Lung (tissue), 12 donors: Measurements from ENCODE around the gene CD58. TPM values are rescaled to one million over a fixed set of nuclear protein-coding genes. Genes with fewer than 3 reads are reported as not detected.
A peak's percentile ranks its signal among the peaks of the same experiment; 100 is the strongest.

Experiments used
- ATAC-seq: fragments of 200-7000 bp; cut with Tn5 transposase; one replicate; pipeline ENCODE4 v1.9.1; 2020; ENCODE audit warnings: moderate number of reproducible peaks; ENCODE audit not compliant: insufficient read depth, low FRiP score
- DNase-seq, 3 donors: peaks; one replicate each; pipeline ENCODE4 v3.0.0-alpha.2; 2013 to 2017
- H3K27ac ChIP-seq, 2 donors: one replicate each; pipeline ENCODE4 v1.5.1; 2013; ENCODE audit warnings: mild to moderate bottlenecking in 2 of 2, moderate library complexity in 2 of 2, control low read depth in 1 of 2, inconsistent platforms in 1 of 2, low read depth in 1 of 2, low read length in 1 of 2
- H3K27me3 ChIP-seq, 3 donors: one replicate each; pipeline ENCODE4 v1.5.1; 2013; ENCODE audit warnings: low read length in 2 of 3; ENCODE audit not compliant: control insufficient read depth in 3 of 3, insufficient read depth in 3 of 3
- H3K36me3 ChIP-seq, 4 donors: one replicate each; pipeline ENCODE4 v1.5.1; 2013; ENCODE audit warnings: low read length in 4 of 4, mild to moderate bottlenecking in 1 of 4, moderate library complexity in 1 of 4; ENCODE audit not compliant: control insufficient read depth in 4 of 4, insufficient read depth in 4 of 4
- H3K4me1 ChIP-seq, 5 donors: one replicate each; pipeline ENCODE4 v1.5.1; 2013; ENCODE audit warnings: low read length in 5 of 5, mild to moderate bottlenecking in 2 of 5, moderate library complexity in 1 of 5; ENCODE audit not compliant: control insufficient read depth in 5 of 5, insufficient read depth in 5 of 5
- H3K4me3 ChIP-seq: one replicate; pipeline ENCODE4 v1.5.1; 2013; ENCODE audit warnings: mild to moderate bottlenecking, control low read depth, moderate library complexity
- H3K9ac ChIP-seq, 2 donors: one replicate each; pipeline ENCODE4 v1.5.1; 2013; ENCODE audit warnings: low read length in 2 of 2, control low read depth in 1 of 2; ENCODE audit not compliant: insufficient read depth in 1 of 2
- H3K9me3 ChIP-seq, 4 donors: one replicate each; pipeline ENCODE4 v1.5.1; 2013; ENCODE audit warnings: low read length in 3 of 4, mild to moderate bottlenecking in 1 of 4, moderate library complexity in 1 of 4; ENCODE audit not compliant: control insufficient read depth in 4 of 4, insufficient read depth in 3 of 4
- WGBS, 2 donors: extraction: QIAGEN DNeasy Blood & Tissue Kit; methylation state at CpG; one replicate each; pipeline ENCODE4 v1.1.7; 2013; 5-methylcytosine and 5-hydroxymethylcytosine counted together
- polyA plus RNA-seq, 2 donors: library from polyadenylated mRNA; stranded (reverse); fragments of 200-250 nt; gene quantifications; one replicate each; pipeline ENCODE4 v1.2.1, GENCODE V29; 2013
- total RNA-seq, 2 donors: library from RNA; depleted of rRNA in 1 of 2; stranded (reverse); fragments of >200 nt in 1 of 2; gene quantifications; one replicate each; pipeline ENCODE4 v1.2.1, GENCODE V29; 2014 to 2021
- TF ChIP-seq, protein P1 (sequence below): IDR thresholded peaks from 2 replicates; pipeline ENCODE4 v1.5.1; 2012; ENCODE audit warnings: mild to moderate bottlenecking; ENCODE audit errors: control extremely low read depth, extremely low read depth
- donor health status: control.
- donor health status: control.
- donor health status: Bipolar disorder and iron deficiency.
- donor health status: healthy.
- donor health status: DM: yes; HTN: yes; CAD: no.

The CD58 gene
- total and polyA plus RNA-seq, 4 donors = 27.5 to 52.1 (median 28.7) TPM

DNA sequence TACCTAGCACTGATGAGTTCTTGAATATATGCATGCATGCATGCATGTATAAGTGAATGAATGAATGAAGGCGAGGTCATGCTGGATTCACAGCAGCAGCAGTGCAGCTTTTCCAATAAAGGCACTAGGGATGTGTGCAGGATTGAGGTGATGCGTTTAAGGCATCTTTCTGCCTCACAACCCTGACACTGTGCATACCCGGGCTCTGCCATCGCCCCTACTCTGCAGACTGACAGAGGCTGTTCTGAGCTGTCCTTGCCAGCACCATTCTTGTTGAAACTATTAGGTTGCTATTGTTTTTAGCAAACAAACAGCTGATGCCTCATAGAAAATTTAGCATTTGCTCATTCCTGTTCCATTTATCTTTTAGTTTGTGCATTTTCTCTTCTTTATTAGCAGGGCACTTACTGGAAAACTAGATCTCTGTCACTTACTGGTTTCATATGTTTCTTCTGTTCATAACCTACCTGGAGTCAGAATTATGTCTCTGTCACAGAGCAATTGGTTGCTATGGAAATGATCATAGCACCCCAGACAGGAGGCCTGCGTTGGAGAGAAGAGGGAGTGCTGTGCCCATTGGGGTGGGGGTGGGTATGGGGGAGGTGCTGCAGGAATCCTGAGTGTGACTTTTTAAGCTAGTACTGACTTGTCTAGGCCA, 79.0 kb downstream of the CD58 start:
- 87 to 89% methylated on average over 5 of the region's 5 CpGs for WGBS, 2 donors
- Histone ChIP-seq H3K4me1 (peaks cover 0 to 17% (median 5%) of the 10 kb centered on the region in 5 donors), H3K27me3 (no peaks in the 10 kb centered on the region), H3K4me3 (no peak overlapping the region), H3K27ac (no peak overlapping the region), H3K9me3 (no peaks in the 10 kb centered on the region), H3K9ac (no peak overlapping the region), H3K36me3 (no peaks in the 10 kb centered on the region)
- TF ChIP-seq, protein P1, sequence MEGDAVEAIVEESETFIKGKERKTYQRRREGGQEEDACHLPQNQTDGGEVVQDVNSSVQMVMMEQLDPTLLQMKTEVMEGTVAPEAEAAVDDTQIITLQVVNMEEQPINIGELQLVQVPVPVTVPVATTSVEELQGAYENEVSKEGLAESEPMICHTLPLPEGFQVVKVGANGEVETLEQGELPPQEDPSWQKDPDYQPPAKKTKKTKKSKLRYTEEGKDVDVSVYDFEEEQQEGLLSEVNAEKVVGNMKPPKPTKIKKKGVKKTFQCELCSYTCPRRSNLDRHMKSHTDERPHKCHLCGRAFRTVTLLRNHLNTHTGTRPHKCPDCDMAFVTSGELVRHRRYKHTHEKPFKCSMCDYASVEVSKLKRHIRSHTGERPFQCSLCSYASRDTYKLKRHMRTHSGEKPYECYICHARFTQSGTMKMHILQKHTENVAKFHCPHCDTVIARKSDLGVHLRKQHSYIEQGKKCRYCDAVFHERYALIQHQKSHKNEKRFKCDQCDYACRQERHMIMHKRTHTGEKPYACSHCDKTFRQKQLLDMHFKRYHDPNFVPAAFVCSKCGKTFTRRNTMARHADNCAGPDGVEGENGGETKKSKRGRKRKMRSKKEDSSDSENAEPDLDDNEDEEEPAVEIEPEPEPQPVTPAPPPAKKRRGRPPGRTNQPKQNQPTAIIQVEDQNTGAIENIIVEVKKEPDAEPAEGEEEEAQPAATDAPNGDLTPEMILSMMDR = no peak
- no peak for ATAC-seq
- no peak for DNase-seq

DNA sequence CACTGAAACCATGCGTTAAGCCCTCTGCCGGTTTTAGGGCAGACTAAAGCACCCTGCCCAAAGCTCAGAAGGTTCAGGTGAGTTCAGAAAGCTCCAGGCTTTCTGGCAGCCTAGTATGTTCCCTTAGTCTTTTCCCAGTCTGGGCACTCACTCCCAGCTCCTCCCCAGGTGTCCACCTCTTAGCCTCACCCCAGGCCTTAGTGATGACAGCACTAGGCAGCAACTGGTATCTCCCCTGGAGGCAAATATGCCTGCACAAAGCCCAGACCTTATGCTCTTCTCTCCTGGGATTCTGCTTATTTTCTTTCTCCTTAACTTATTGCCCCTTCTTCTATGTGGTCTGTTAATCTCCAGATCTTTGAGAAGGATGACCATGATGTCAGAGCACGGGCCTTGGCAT, 80.2 kb downstream of the CD58 start:
- no peak overlapping the region for H3K27ac ChIP-seq
- H3K4me3 ChIP-seq = no peak overlapping the region
- H3K9ac ChIP-seq = no peak overlapping the region
- 92 to 93% methylated on average over 3 of the region's 3 CpGs for WGBS, 2 donors
- no peak for ATAC-seq
- no peaks in the 10 kb centered on the region for H3K9me3 ChIP-seq
- DNase-seq = no peak
- TF ChIP-seq, protein P1 = no peak
- no peaks in the 10 kb centered on the region for H3K27me3 ChIP-seq
- no peaks in the 10 kb centered on the region for H3K36me3 ChIP-seq
- peaks cover 0 to 14% (median 4%) of the 10 kb centered on the region in 5 donors for H3K4me1 ChIP-seq

DNA sequence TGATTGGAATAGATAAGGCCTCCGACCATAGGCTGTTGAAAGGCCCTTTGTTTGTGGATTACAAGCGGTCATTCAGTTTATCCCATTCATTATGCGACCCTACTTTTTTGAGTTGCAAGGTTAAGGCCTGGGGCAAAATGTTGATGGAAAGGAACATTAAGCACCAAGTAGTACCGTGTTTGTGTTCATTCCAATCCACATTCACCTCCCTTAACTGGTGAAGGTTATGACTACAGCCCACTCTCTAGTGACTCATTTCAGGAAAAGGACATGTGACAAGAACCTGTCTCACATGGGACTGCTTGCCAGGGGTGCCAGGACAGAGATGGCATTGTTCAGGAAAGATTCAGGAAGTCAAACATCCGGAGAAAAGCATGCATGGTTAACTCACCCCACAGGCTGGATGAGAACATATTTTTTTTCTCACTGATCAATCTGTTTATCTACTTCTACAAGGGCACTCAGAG, 81.6 kb downstream of the CD58 start:
- WGBS, 2 donors = 72 to 77% methylated on average over 5 of the region's 5 CpGs
- Histone ChIP-seq H3K9ac (no peak overlapping the region), H3K4me3 (no peak overlapping the region), H3K9me3 (no peaks in the 10 kb centered on the region), H3K27me3 (no peaks in the 10 kb centered on the region), H3K4me1 (peaks cover 0 to 6% (median 0%) of the 10 kb centered on the region in 5 donors), H3K36me3 (no peaks in the 10 kb centered on the region), H3K27ac (no peak overlapping the region)
- ATAC-seq = no peak
- DNase-seq = no peak
- TF ChIP-seq, protein P1 = no peak

DNA sequence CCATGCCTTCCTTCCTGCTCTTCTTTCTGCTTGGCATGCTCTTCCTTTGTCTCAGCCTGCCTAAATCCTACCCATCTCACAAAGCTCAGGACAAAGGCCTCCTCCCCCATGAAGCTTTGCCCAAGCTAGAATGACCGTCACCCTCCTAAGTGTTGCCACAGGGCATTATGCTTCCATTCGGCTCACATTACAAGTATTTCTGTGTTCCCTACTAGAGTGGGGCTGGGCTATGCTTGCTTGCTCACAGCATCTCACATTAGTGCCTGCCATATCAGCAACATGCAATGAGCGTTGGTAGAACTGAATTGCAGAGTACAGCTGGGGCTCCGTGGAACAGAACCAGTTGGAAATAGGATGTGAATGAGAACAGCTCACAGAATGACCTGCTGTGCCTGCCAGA, 82.8 kb downstream of the CD58 start:
- no peaks in the 10 kb centered on the region for H3K9me3 ChIP-seq
- no peak overlapping the region for H3K9ac ChIP-seq
- no peaks in the 10 kb centered on the region for H3K36me3 ChIP-seq
- H3K27me3 ChIP-seq = no peaks in the 10 kb centered on the region
- 76 to 78% methylated on average over 4 of the region's 4 CpGs for WGBS, 2 donors
- TF ChIP-seq, protein P1 = no peak
- DNase-seq (peak in 1 of 3 donors; percentile 34), ATAC-seq (no peak)
- no peak overlapping the region for H3K27ac ChIP-seq
- H3K4me1 ChIP-seq = peaks cover 0 to 5% (median 0%) of the 10 kb centered on the region in 5 donors
- no peak overlapping the region for H3K4me3 ChIP-seq
